Measurements from ENCODE around the gene PTK7. TPM values are rescaled to one million over a fixed set of nuclear protein-coding genes. Genes with fewer than 3 reads are reported as not detected.

The PTK7 gene
- total and polyA plus RNA-seq, 2 experiments from 2014 or later, result 75.8 to 115 TPM

GRCh38 chr6:43170417-43170930 is 94.4 kb downstream of the PTK7 start:
- no peak for TF ChIP-seq CTCF (IDR thresholded peaks at IDR 0.05; ENCODE audit: low read depth, low read length)
- H3K36me3 ChIP-seq, result peaks cover 8% of the 10 kb centered on the region
- H3K27me3 ChIP-seq, result no peaks in the 10 kb centered on the region
- DNase-seq (ENCODE audit: low read depth in 1 of 2, low spot score in 1 of 2), result peak; percentile 91 to 92
- no peaks in the 10 kb centered on the region for H3K9me3 ChIP-seq (ENCODE audit: low read depth)
- peaks cover 16% of the 10 kb centered on the region for H3K4me1 ChIP-seq (ENCODE audit: low read depth)
- H3K27ac ChIP-seq, result peak overlapping the region; percentile 100
- H3K4me3 ChIP-seq, result peak overlapping the region; percentile 45

- Histone ChIP-seq H3K27ac (peak within 1 kb of the TSS; percentile 100), H3K9me3 (ENCODE audit: low read depth) (no peaks in the 10 kb centered on the region)
- TF ChIP-seq CTCF (IDR thresholded peaks at IDR 0.05; ENCODE audit: low read depth, low read length), result peak; percentile 36
Measured at GRCh38 chr6:43170931-43171706, 95.0 kb downstream of the PTK7 start, which contains the start of gene SRF. Gene SRF, plus strand, starts transcription at chr6:43171269. Its CDS starts 388 bp downstream, at chr6:43171657.

GRCh38 chr6:43171707-43172103 is 95.6 kb downstream of the PTK7 start:
- H3K36me3 ChIP-seq, result peaks cover 20% of the 10 kb centered on the region
- peak overlapping the region; percentile 99 for H3K27ac ChIP-seq
- peak in 1 of 2 donors; percentile 56 for DNase-seq (ENCODE audit: low read depth in 1 of 2, low spot score in 1 of 2)

More at GRCh38 chr6:43170931-43171706, 95.0 kb downstream of the PTK7 start, which contains the start of gene SRF:
- peaks cover 14% of the 10 kb centered on the region for H3K36me3 ChIP-seq
- H3K27me3 ChIP-seq, result no peaks in the 10 kb centered on the region
- peak; percentile 100 for DNase-seq (ENCODE audit: low read depth in 1 of 2, low spot score in 1 of 2)
- peak within 1 kb of the TSS; percentile 77 for H3K4me3 ChIP-seq
- H3K4me1 ChIP-seq (ENCODE audit: low read depth), result peaks cover 16% of the 10 kb centered on the region

GRCh38 chr6:43172104-43173007 is 96.2 kb downstream of the PTK7 start:
- Histone ChIP-seq H3K36me3 (peaks cover 25% of the 10 kb centered on the region), H3K27me3 (no peaks in the 10 kb centered on the region), H3K27ac (peak overlapping the region; percentile 99), H3K4me3 (peak overlapping the region; percentile 77), H3K9me3 (ENCODE audit: low read depth) (no peaks in the 10 kb centered on the region), H3K4me1 (ENCODE audit: low read depth) (peaks cover 16% of the 10 kb centered on the region)
- no peak for TF ChIP-seq CTCF (IDR thresholded peaks at IDR 0.05; ENCODE audit: low read depth, low read length)
- DNase-seq (ENCODE audit: low read depth in 1 of 2, low spot score in 1 of 2), result peak; percentile 50 to 65

More at GRCh38 chr6:43171707-43172103, 95.6 kb downstream of the PTK7 start:
- Histone ChIP-seq H3K4me3 (peak overlapping the region; percentile 77), H3K27me3 (no peaks in the 10 kb centered on the region), H3K4me1 (ENCODE audit: low read depth) (peaks cover 16% of the 10 kb centered on the region), H3K9me3 (ENCODE audit: low read depth) (no peaks in the 10 kb centered on the region)
- TF ChIP-seq CTCF (IDR thresholded peaks at IDR 0.05; ENCODE audit: low read depth, low read length), result no peak

- Histone ChIP-seq H3K27ac (peak overlapping the region; percentile 99), H3K4me1 (ENCODE audit: low read depth) (peaks cover 16% of the 10 kb centered on the region), H3K9me3 (ENCODE audit: low read depth) (no peaks in the 10 kb centered on the region), H3K27me3 (no peaks in the 10 kb centered on the region), H3K4me3 (peak overlapping the region; percentile 77), H3K36me3 (peaks cover 38% of the 10 kb centered on the region)
- TF ChIP-seq CTCF (IDR thresholded peaks at IDR 0.05; ENCODE audit: low read depth, low read length), result no peak
- DNase-seq (ENCODE audit: low read depth in 1 of 2, low spot score in 1 of 2), result peak in 1 of 2 donors; percentile 11
Measured at GRCh38 chr6:43173591-43174262, 97.6 kb downstream of the PTK7 start.
